ENCODE results near the gene AUTS2.

GRCh38 chr7:70349819-70350218 lies 751.5 kb downstream of the AUTS2 start:
- TF ChIP-seq, protein P1, sequence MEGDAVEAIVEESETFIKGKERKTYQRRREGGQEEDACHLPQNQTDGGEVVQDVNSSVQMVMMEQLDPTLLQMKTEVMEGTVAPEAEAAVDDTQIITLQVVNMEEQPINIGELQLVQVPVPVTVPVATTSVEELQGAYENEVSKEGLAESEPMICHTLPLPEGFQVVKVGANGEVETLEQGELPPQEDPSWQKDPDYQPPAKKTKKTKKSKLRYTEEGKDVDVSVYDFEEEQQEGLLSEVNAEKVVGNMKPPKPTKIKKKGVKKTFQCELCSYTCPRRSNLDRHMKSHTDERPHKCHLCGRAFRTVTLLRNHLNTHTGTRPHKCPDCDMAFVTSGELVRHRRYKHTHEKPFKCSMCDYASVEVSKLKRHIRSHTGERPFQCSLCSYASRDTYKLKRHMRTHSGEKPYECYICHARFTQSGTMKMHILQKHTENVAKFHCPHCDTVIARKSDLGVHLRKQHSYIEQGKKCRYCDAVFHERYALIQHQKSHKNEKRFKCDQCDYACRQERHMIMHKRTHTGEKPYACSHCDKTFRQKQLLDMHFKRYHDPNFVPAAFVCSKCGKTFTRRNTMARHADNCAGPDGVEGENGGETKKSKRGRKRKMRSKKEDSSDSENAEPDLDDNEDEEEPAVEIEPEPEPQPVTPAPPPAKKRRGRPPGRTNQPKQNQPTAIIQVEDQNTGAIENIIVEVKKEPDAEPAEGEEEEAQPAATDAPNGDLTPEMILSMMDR (IDR thresholded peaks at IDR 0.05), result no peak
- TF ChIP-seq POLR2A (IDR thresholded peaks at IDR 0.05) (no peak), POLR2AphosphoS5 (IDR thresholded peaks at IDR 0.05) (no peak), EP300 (IDR thresholded peaks at IDR 0.05) (no peak)
